IPS-15b (cell line): ENCODE results near the gene KIF3C.
"Not testable (repeated sequence)": the region's sequence is repeated elsewhere in the genome, so short reads cannot be mapped to it uniquely, and the experiment has no call there.

ENCODE experiments used
- H3K27me3 ChIP-seq: one replicate; pipeline ENCODE4 v1.6.1; 2013; ENCODE audit warnings: low read length; ENCODE audit not compliant: control insufficient read depth, insufficient read depth
- H3K36me3 ChIP-seq: one replicate; pipeline ENCODE4 v1.6.1; 2013; ENCODE audit warnings: low read length; ENCODE audit not compliant: control insufficient read depth, insufficient read depth
- H3K4me1 ChIP-seq: one replicate; pipeline ENCODE4 v1.6.1; 2013; ENCODE audit warnings: mild to moderate bottlenecking, low read length; ENCODE audit not compliant: control insufficient read depth, insufficient read depth
- H3K4me3 ChIP-seq: one replicate; pipeline ENCODE4 v1.5.1; 2013; ENCODE audit warnings: low read depth, low read length
- H3K9ac ChIP-seq: one replicate; pipeline ENCODE4 v1.6.1; 2013; ENCODE audit warnings: low read depth, mild to moderate bottlenecking, low read length
- H3K9me3 ChIP-seq: one replicate; pipeline ENCODE4 v1.6.1; 2013; ENCODE audit warnings: mild to moderate bottlenecking, low read length; ENCODE audit not compliant: control insufficient read depth, insufficient read depth

Gene KIF3C

DNA sequence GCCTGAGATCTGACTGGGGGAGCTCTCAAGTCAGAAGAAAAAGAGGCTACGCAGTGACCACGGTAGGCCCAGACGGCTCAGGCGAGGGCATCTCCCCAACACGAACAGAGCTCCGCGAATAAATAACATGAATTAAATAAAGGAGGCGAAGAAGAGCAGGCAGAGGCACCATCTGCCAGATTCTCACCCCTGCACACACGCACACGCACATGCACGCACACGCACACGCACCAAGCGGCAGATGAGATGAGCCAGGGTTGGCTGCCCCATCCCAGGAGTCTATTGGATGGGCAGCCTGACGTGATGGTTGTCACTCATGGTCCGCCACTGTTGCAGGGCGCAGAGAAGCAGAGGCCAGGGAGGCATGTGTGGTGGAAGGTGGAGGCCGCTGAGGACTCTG, 53.6 kb downstream of the KIF3C start:
- Histone ChIP-seq H3K36me3 (peaks cover 13% of the 10 kb centered on the region), H3K9ac (no peak overlapping the region), H3K27me3 (no peaks in the 10 kb centered on the region), H3K4me3 (no peak overlapping the region), H3K4me1 (peaks cover 2% of the 10 kb centered on the region), H3K9me3 (no peaks in the 10 kb centered on the region)

DNA sequence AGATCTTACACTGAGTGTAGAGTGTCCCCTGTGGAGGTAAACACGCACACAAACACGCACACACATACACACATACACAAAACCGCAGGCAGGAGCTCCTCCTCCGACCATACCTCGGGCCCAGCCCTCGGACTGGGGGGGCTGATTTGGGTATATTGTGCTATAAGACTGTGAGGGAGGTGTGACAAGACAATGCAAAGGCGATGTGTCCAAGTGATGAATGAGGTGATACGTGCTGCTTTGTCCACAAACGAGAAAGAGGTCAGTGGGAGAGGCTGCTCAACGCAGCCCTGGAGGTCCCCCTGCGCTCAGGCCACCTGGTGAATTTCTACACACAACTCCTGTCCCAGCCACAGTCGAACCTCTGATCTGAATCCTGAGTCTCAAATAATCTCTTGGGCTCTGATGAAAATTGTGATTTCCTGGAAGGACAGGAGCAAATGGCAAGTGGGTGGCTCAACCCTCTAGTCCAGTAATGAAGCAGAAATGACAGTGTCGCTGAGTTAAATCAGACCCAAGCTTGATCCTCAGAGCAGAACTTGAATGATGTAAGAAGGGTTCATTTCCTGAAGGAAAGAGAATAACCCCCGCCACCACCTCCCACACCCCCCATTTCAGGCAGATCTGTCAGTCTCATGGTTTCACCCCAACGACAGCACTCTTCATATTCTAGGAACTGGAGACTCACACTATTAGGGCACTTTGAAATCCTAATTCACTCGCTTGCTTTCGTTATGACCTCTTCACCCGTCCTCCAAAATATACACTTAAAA, 55.1 kb downstream of the KIF3C start:
- no peaks in the 10 kb centered on the region for H3K9me3 ChIP-seq
- no peak overlapping the region for H3K4me3 ChIP-seq
- no peak overlapping the region for H3K9ac ChIP-seq
- peaks cover 2% of the 10 kb centered on the region for H3K4me1 ChIP-seq
- no peaks in the 10 kb centered on the region for H3K27me3 ChIP-seq
- peaks cover 13% of the 10 kb centered on the region for H3K36me3 ChIP-seq

DNA sequence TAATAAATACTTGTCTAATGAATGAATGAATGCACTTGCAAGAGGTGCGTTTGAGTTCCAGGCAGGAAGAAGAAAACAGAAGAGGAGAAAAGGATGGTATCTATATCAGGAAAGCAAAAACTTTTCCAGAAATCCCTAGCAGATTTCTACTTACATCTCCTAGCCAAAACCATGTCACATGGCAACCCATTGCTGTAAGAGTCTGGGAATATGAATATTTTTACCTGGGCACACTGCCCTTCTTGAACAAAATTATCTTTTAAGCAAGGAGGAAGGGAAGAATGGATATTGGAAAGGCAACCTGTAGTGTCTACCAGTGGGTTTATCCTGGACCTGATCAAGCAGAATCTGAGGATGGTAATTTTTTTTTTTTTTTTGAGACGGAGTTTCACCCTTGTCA, 59.8 kb downstream of the KIF3C start:
- H3K27me3 ChIP-seq = no peaks in the 10 kb centered on the region
- H3K9ac ChIP-seq = no peak overlapping the region
- no peak overlapping the region for H3K4me3 ChIP-seq
- peaks cover 5% of the 10 kb centered on the region for H3K36me3 ChIP-seq
- H3K4me1 ChIP-seq = no peaks in the 10 kb centered on the region
- H3K9me3 ChIP-seq = no peaks in the 10 kb centered on the region

DNA sequence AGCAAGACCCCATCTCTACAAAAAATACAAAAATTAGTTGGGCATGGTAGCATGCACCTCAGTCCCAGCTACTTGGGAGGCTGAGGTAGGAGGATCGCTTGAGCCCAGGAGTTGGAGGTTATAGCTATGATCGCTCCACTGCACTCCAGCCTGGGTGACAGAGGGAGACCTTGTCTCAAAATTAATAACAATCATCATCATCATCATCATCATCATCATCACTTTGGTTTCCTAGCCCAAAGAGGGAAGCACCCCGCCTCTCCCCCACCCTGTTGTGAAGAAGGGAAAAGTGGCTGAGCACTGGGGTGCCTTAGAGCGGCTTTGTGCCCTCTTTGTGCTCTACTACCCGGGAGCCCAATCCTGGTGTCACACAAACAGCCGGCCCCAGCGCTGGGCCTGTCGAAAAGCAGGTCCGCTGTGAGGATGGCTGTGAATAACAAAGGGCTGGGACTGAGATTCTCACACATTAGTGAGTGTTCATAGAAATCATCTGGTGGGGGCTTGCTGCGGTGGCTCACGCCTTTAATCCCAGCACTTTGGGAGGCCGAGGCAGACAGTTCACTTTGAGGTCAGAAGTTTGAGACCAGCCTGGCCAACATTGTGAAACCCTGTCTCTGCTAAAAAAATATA, 61.4 kb downstream of the KIF3C start:
- Histone ChIP-seq H3K36me3 (no peaks in the 10 kb centered on the region), H3K4me1 (no peaks in the 10 kb centered on the region), H3K9ac (no peak overlapping the region), H3K27me3 (no peaks in the 10 kb centered on the region), H3K9me3 (no peaks in the 10 kb centered on the region), H3K4me3 (no peak overlapping the region)

DNA sequence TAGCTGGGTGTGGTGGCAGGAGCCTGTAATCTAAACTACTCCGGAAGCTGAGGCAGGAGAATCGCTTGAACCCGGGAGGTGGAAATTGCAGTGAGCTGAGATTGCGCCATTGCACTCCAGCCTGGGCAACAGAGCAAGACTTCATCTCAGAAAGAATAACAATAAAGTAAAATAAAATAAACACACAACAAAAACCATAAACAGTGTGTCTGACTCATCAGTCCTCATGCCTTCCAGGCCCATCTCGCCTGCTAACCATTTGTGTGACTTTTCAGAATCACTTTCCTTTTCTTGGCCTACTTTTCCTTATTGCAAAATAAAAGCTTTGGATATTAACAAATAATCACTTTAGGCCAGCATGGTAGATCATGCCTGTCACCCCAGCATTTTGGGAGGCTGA, 62.0 kb downstream of the KIF3C start:
- Histone ChIP-seq H3K36me3 (no peaks in the 10 kb centered on the region), H3K4me1 (no peaks in the 10 kb centered on the region), H3K27me3 (no peaks in the 10 kb centered on the region), H3K9me3 (no peaks in the 10 kb centered on the region), H3K9ac (no peak overlapping the region), H3K4me3 (no peak overlapping the region)

DNA sequence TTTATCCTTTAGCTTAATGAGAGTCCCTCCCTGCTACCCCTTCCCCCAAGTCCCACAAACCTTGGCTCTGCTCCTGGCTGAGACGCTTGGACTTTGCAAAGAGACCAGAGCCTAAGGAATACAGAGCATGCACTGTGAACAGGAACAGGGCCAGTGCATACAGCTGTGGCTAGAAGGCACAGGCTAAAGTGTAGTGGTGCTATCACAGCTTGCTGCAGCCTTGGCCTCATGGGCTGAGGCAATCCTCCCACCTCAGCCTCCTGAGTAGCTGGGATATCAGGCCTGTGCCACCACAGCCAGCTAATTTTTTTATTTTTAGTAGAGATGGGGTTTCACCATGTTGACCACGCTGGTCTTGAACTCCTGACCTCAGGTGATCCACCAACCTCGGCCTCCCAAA, 64.5 kb downstream of the KIF3C start:
- H3K27me3 ChIP-seq = no peaks in the 10 kb centered on the region

DNA sequence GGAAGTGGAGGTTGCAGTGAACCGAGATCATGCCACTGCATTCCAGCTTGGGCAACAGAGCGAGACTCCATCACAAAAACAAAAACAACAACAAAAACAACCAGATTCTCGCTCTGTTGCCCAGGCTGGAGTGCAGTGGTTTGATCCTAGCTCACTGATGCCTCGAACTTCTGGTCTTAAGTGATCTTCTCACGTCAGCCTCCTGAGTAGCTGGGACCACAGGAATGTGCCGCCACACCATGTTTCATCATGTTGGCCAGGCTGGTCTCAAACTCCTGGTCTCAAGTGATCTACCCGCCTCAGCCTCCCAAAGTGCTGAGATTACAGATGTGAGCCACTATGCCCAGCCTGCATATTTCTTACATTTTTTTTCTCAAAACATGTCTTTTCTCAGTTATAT, 64.9 kb downstream of the KIF3C start:
- H3K27me3 ChIP-seq, H3K36me3 ChIP-seq, H3K4me1 ChIP-seq, H3K9ac ChIP-seq, H3K9me3 ChIP-seq, H3K4me3 ChIP-seq: not testable (repeated sequence)

More for the DNA sequence above, 64.5 kb downstream of the KIF3C start:
- Histone ChIP-seq H3K4me1 (no peaks in the 10 kb centered on the region), H3K9ac (no peak overlapping the region), H3K36me3 (no peaks in the 10 kb centered on the region), H3K9me3 (no peaks in the 10 kb centered on the region), H3K4me3 (no peak overlapping the region)

DNA sequence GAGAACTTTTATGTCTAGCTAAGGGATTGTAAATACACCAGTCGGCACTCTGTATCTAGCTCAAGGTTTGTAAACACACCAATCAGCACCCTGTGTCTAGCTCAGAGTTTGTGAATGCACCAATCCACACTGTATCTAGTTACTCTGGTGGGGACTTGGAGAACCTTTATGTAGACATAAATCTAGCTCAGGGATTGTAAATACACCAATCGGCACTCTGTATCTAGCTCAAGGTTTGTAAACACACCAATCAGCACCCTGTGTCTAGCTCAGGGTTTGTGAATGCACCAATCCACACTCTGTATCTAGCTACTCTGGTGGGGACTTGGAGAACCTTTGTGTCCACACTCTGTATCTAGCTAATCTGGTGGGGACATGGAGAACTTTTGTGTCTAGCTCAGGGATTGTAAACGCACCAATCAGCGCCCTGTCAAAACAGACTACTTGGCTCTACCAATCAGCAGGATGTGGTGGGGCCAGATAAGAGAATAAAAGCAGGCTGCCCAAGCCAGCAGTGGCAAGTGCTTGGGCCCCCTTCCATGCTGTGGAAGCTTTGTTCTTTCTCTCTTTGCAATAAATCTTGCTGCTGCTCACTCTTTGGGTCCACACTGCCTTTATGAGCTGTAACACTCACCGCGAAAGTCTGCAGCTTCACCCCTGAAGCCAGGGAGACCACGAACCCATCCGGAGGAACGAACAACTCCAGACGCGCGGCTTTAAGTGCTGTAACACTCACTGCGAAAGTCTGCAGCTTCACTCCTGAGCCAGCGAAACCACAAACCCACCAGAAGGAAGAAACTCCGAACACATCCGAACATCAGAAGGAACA, 66.1 kb downstream of the KIF3C start:
- H3K4me3 ChIP-seq, H3K4me1 ChIP-seq, H3K36me3 ChIP-seq, H3K27me3 ChIP-seq, H3K9ac ChIP-seq, H3K9me3 ChIP-seq: not testable (repeated sequence)

DNA sequence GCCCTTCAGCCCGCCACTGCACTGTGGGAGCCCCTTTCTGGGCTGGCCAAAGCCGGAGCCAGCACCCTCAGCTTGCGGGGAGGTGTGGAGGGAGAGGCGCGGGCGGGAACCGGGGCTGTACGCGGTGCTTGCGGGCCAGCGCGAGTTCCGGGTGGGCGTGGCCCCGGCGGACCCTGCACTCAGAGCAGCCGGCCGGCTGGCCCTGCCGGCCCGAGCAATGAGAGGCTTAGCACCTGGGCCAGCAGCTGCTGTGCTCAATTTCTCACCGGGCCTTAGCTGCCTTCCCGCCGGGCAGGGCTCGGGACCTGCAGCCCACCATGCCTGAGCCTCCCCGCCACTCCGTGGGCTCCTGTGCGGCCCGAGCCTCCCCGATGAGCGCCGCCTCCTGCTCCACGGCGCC, 66.9 kb downstream of the KIF3C start:
- not testable (repeated sequence) for H3K27me3 ChIP-seq, H3K4me1 ChIP-seq, H3K36me3 ChIP-seq, H3K9ac ChIP-seq, H3K4me3 ChIP-seq, H3K9me3 ChIP-seq

DNA sequence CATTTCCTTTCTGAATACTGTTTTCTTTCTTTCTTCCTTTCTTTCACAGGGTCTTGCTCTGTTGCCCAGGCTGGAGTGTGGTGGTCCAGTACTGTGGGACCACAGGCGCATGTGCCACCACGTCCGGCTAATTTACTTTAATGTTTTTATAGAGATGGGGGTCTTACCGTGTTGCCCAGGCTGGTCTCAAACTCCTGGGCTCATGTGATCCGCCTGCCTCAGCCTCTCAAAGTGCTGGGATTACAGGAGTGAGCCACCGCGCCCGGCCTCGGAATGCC, 68.7 kb downstream of the KIF3C start:
- peak overlapping the region; percentile 10 for H3K4me3 ChIP-seq
- H3K36me3 ChIP-seq, H3K9me3 ChIP-seq, H3K27me3 ChIP-seq, H3K4me1 ChIP-seq, H3K9ac ChIP-seq: not testable (repeated sequence)

DNA sequence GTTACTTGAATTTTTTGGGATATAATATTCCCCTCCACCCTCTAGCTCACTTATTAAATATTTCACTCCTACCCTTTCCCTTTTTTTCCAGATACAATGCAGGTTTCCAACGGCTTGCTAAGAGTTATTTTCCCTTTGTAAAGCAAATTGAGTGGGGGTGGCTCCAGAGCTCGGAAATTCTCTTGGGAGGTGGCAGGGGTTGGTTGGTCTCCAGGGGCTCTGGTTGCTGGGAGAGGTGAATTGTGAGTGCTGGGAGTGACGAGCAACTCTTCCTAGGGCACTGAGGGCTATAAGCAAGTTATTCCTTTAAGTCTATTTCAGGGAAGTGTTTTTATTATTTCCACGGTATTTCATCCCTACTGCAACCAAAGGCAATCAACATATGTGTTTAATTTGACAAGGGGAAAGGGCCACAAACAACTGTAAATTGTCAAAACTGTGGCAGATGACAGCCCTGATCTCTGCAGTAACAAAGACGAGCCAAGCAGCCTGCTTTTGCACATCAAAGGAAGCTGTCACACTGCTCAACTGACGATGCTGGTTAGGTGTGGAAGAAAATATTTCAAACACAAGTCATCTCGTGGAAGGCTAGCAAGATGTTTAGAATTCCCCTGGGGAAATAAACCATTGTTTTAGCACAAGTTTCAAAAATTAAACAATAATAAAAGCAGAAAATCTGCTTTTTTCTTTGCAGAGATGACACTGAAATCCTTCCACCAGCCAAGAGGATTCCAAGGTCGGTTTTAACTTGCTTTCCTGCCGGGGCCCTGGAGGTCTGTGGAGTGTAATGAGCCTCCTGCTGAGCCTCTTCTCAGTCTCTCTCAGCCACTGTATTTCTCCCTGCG, 69.2 kb downstream of the KIF3C start:
- Histone ChIP-seq H3K27me3 (no peaks in the 10 kb centered on the region), H3K36me3 (no peaks in the 10 kb centered on the region), H3K4me1 (no peaks in the 10 kb centered on the region), H3K4me3 (peak overlapping the region; percentile 10), H3K9ac (no peak overlapping the region), H3K9me3 (no peaks in the 10 kb centered on the region)
